Thyroid gland (tissue), 4 donors: ENCODE measurements around the gene SMG6.

ENCODE experiments used
- CTCF ChIP-seq, 6 experiments: fragments of 200-600 bp in 3 of 6; fragments of 450-650 bp in 3 of 6; sonication (generic) in 3 of 6; IDR thresholded peaks; one replicate each; pipeline ENCODE4 v1.5.1; 2016 to 2019; ENCODE audit warnings: antibody characterized with exemption in 6 of 6, mild to moderate bottlenecking in 2 of 6, inconsistent platforms in 1 of 6, moderate library complexity in 1 of 6
- POLR2A ChIP-seq, 2 donors: fragments of 450-650 bp; IDR thresholded peaks; one replicate each; pipeline ENCODE4 v1.6.1; 2017; ENCODE audit warnings: antibody characterized with exemption in 2 of 2, mild to moderate bottlenecking in 2 of 2, moderate library complexity in 1 of 2

- TF ChIP-seq CTCF (IDR thresholded peaks at IDR 0.05) (no peak), POLR2A (IDR thresholded peaks at IDR 0.05) (no peak)
Observed at GRCh38 chr17:2191227-2191626, 112.4 kb downstream of the SMG6 start.
